Activated T-cell treated with anti-CD3 and anti-CD28 coated beads, Interleukin-2, amount 50 U/mL, for 72 hours (primary cell): ENCODE measurements around the gene SSTR3. TPM values are rescaled to one million over a fixed set of nuclear protein-coding genes. Genes with fewer than 3 reads are reported as not detected.

ENCODE experiments used
- ATAC-seq, 2 donors: fragments of 150-1000 bp; cut with Tn5 transposase; replicated peaks in 1 of 2; 2 replicates each; pipeline ENCODE4 v1.10.0; 2021; ENCODE audit warnings: moderate library complexity in 2 of 2, mild to moderate bottlenecking in 1 of 2
- DNase-seq, 2 donors: peaks; one replicate each; pipeline ENCODE4 v3.0.0; 2021 to 2022; ENCODE audit warnings: mixed read lengths in 1 of 2
- H3K27ac Mint-ChIP-seq: one replicate; pipeline ENCODE4 v1.8.0; 2022; ENCODE audit warnings: mild to moderate bottlenecking, moderate library complexity, mixed read lengths
- H3K27me3 Mint-ChIP-seq: one replicate; pipeline ENCODE4 v1.8.0; 2022; ENCODE audit warnings: low read depth, mixed read lengths
- H3K36me3 Mint-ChIP-seq, 2 donors: one replicate each; pipeline ENCODE4 v1.8.0; 2022; ENCODE audit warnings: mixed read lengths in 2 of 2, mild to moderate bottlenecking in 1 of 2; ENCODE audit not compliant: insufficient read depth in 2 of 2
- H3K4me1 Mint-ChIP-seq: one replicate; pipeline ENCODE4 v1.8.0; 2022; ENCODE audit warnings: low read depth, mixed read lengths
- H3K4me3 Mint-ChIP-seq, 2 donors: one replicate each; pipeline ENCODE4 v1.8.0; 2022; ENCODE audit warnings: mild to moderate bottlenecking in 2 of 2, mixed read lengths in 2 of 2, moderate library complexity in 2 of 2
- H3K9me3 Mint-ChIP-seq, 2 donors: one replicate each; pipeline ENCODE4 v1.8.0; 2022; ENCODE audit warnings: mixed read lengths in 2 of 2
- total RNA-seq, 2 donors: library from RNA; stranded (reverse); gene quantifications; one replicate each; pipeline ENCODE4 v1.2.3, GENCODE V29; 2022

Gene SSTR3
- 10 to 100 TPM in 1 of 2 donors, 1 to 10 TPM in 1; 10.0 to 14.6 TPM for total RNA-seq

DNA sequence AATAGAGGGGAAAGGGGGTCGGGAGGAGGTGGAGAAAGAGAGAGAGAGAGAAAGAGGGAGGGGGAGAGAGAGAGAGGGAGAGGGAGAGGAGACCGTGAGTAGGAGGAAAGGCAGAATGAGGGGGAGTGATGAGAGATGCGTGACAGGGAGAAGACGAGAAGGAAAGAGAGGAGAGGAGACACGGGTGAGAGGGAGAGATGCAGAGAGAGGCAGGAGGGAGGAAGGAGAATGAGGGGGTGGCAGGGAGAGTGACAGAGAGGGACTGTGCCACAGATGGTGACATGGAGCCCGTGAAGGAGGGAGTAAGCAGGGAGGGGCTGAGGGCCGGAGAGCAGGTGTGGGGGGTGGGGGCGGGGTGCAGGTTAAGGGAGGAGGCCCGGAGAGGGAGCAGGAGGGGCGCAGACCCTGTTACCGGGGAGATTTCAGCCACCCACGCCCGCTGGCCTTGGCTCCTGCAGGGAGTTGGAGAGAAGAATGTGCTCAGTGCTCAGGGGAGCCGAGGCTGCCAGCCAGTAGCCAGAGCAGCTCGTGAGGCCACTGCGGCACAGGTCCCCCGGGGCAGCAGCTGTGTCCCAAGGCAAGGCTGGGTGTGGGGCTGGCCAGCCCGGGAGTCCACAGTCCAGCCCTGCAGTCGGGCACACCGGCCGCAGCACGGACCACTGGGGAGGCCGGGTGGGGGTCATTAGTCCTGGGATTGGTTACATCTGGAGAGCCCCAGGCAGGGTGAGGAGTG lies at the start of gene SSTR3:
SSTR3 (minus strand) TSS at position 304 of the 733 bp plus-strand sequence. CDS start 4,674 bp downstream, outside the sequence.
- DNase-seq (peak in 1 of 2 donors; percentile 3), ATAC-seq (peak in 1 of 2 donors; percentile 24)
- peaks cover 61% of the 10 kb centered on the region for H3K4me1 Mint-ChIP-seq
- no peaks in the 10 kb centered on the region for H3K27me3 Mint-ChIP-seq
- peak within 1 kb of the TSS in 1 of 2 donors; percentile 53 for H3K4me3 Mint-ChIP-seq
- H3K27ac Mint-ChIP-seq: no peak within 1 kb of the TSS
- H3K9me3 Mint-ChIP-seq: no peaks in the 10 kb centered on the region
- peaks cover 0 to 1% of the 10 kb centered on the region in 2 donors for H3K36me3 Mint-ChIP-seq

DNA sequence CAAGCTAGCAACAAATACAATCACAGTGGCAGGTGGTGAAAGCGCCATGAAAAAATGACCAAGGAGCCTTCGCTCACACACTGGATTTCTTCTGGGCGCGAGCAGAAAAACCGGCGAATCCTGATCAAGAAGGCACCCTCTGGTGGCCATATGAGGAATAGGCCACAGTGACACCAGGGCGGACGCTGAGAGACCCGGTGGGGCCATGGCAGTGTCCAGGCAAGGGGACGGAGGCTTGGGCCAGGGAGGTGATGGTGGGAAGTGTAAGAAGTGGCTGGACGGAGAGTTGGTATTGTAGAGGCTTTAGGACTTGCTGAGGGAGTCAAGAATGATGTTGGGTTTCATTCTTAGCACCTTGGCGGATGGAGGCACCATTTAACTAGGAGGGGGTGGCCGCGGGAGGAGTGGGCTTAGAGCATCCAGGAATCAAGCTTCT lies 48.6 kb upstream of the SSTR3 start:
- Mint-ChIP-seq H3K9me3 (peaks cover 0 to 4% of the 10 kb centered on the region in 2 donors), H3K4me3 (peak overlapping the region; percentile 4 to 49)

DNA sequence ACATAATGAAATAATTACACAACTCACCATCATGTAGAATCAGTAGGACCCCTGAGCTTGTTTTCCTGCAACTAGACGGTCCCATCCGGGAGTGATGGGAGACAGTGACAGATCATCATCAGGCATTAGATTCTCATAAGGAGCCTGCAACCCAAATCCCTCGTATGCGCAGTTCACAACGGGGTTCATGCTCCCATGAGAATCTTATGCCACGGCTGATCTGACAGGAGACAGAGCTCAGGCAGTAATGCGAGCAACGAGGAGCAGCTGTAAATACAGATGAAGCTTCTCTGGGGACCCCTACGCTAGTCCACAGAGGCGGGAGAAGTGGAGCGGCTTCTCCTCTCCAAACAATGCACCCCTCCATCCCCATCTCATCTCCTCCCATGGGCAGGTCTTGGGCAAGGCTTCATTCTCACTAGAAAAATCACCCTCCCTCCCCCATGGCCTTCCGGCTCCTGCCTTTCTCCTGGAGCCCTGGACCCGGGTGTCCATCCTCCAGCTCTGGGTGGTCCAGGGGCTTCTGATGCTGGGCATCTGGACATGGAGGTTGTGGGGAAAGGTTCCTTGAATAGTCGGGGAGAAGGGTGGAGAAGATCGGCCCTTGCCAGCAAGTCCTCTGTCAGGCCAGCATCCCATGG lies 48.0 kb upstream of the SSTR3 start:
- H3K9me3 Mint-ChIP-seq: peaks cover 0 to 4% of the 10 kb centered on the region in 2 donors
- H3K27me3 Mint-ChIP-seq: no peaks in the 10 kb centered on the region
- peaks cover 41% of the 10 kb centered on the region for H3K4me1 Mint-ChIP-seq
- ATAC-seq: peak in 1 of 2 donors; percentile 10
- H3K27ac Mint-ChIP-seq: no peak overlapping the region
- DNase-seq: no peak
- H3K4me3 Mint-ChIP-seq: peak overlapping the region; percentile 4 to 49
- H3K36me3 Mint-ChIP-seq: peaks cover 0 to 5% of the 10 kb centered on the region in 2 donors

More for the DNA sequence above, 48.6 kb upstream of the SSTR3 start:
- peak; percentile 66 to 78 for DNase-seq
- peaks cover 0 to 5% of the 10 kb centered on the region in 2 donors for H3K36me3 Mint-ChIP-seq
- peak; percentile 74 to 87 for ATAC-seq
- no peaks in the 10 kb centered on the region for H3K27me3 Mint-ChIP-seq
- H3K27ac Mint-ChIP-seq: no peak overlapping the region
- peaks cover 34% of the 10 kb centered on the region for H3K4me1 Mint-ChIP-seq

DNA sequence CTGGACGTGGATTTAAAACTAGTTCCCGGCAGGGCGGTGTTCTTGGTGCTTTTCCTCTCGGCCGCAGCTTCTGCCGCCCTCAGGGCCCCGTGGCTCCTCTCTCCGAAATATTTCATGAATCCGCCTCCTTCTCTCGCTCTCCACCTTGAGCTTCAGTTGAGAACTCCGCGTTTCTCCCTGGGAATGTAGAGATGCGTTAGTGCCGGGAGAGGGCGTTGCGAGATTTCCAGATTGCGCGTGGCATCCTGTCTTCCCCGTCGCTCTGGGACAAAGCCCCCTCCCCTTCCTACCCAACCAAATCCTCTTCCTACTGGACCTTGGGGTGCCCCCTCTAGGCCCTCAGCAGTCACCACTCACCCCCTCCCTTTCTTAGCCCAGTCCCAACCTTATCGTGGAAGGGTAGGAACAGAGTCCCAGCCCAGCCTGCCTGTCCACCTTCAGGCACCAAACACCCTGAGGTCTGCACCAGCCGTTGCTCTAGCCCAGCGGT lies 47.3 kb upstream of the SSTR3 start:
- Mint-ChIP-seq H3K36me3 (peaks cover 0 to 5% of the 10 kb centered on the region in 2 donors), H3K4me3 (peak overlapping the region; percentile 40 to 57), H3K27ac (peak overlapping the region; percentile 58), H3K9me3 (peaks cover 0 to 2% of the 10 kb centered on the region in 2 donors), H3K27me3 (no peaks in the 10 kb centered on the region), H3K4me1 (peaks cover 48% of the 10 kb centered on the region)
- ATAC-seq: peak in 1 of 2 donors; percentile 34
- no peak for DNase-seq

DNA sequence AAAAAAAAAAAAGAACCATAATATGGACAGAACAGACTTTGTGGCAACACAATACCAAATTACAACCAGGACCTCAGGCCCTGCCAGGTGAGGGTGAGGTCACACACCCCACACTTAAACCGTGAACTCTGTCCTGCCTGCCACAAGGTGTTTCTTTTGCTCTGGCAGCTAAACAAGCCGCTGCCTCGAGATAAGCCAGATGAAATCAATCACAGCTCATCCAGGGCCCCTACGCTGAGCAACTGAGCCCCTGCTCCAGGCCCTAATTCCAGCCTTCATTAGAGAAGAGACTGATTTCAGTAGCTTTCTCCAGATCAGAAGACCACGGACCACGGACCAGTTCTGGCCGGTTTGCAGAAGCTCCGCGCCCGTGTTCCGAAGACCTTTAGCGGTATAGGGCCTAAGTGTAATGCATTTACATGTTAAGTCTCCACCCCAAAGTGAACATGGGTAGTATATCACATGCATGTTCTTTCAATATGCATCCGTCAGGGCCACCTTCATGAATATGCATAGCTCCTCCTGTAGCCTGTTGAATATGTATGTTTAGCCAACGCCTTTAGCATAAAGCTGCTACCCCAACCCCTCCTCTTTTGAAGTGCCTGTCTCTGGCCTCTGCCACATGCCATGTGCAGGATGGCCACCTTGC lies 46.6 kb upstream of the SSTR3 start:
- H3K4me1 Mint-ChIP-seq: peaks cover 52% of the 10 kb centered on the region
- H3K36me3 Mint-ChIP-seq: peaks cover 0 to 3% of the 10 kb centered on the region in 2 donors
- H3K27me3 Mint-ChIP-seq: no peaks in the 10 kb centered on the region

DNA sequence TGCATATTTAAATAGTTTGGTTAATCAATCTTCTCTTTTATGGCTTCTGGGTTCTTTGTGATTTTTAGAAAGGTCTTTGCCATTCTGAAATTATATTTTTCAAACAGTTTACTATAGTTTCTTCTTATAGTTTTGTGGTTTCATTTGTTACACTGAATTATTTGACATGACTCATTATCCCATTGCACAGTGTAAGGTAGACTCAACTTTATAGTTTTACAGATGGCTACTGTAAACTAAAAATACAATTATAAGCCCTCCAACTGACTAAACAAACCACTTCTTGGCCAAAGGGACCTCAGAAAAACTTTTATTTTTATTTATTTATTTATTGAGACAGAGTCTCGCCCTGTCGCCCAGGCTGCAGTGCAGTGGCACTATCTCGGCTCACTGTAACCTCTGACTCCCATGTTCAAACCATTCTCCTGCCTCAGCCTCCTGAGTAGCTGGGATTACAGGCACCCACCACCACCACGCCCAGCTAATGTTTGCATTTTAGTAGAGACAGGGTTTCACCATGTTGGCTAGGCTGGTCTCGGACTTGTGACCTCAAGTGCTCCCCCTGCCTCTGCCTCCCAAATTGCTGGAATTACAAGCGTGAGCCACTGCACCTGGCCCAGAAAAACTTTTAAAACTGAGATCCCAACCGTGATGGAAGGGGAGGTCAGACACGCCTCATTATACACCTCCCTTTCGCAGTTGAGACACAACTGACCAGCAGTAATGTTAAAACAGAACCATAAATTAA lies 45.9 kb upstream of the SSTR3 start:
- no peak overlapping the region for H3K4me3 Mint-ChIP-seq
- DNase-seq (no peak), ATAC-seq (no peak)
- peaks cover 52% of the 10 kb centered on the region for H3K4me1 Mint-ChIP-seq
- H3K9me3 Mint-ChIP-seq: no peaks in the 10 kb centered on the region
- no peaks in the 10 kb centered on the region for H3K27me3 Mint-ChIP-seq
- H3K36me3 Mint-ChIP-seq: peaks cover 0 to 2% of the 10 kb centered on the region in 2 donors
- no peak overlapping the region for H3K27ac Mint-ChIP-seq

More for the DNA sequence above, 46.6 kb upstream of the SSTR3 start:
- DNase-seq (no peak), ATAC-seq (no peak)
- no peaks in the 10 kb centered on the region for H3K9me3 Mint-ChIP-seq
- no peak overlapping the region for H3K27ac Mint-ChIP-seq
- no peak overlapping the region for H3K4me3 Mint-ChIP-seq

DNA sequence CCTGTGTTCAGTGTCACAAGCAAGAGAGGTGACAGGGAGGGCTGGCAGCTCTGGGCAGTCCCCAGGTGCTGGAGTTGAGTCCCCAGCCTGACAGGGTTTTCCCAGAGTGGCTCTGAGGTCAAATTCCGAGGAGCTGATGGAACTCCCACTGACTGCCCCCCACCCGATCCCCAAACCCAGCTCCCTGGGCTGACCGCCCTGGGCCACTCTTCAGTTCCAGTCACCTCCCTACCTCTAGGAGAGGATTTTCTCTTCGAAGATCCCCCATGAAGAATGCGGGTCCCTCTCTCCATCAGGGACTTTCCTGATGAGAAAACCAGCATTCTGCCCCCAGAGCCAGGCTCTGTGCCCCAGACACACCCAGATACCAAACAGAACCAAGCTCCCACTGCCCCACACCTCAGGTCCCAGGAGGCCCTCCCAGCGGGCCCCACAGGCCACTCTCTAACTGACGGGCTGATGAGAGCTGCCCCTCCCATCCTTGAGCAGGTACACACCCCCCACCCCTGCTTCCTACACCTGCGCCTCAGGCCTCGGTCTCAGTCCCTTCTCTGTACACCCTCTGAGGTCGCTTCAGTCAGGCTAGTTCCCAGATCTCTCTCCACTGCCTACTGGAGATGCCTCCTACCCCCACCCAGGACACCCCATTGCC lies 43.9 kb upstream of the SSTR3 start:
- Mint-ChIP-seq H3K4me1 (peaks cover 46% of the 10 kb centered on the region), H3K4me3 (peak overlapping the region in 1 of 2 donors; percentile 18), H3K27ac (no peak overlapping the region), H3K36me3 (no peaks in the 10 kb centered on the region), H3K27me3 (no peaks in the 10 kb centered on the region), H3K9me3 (no peaks in the 10 kb centered on the region)
- no peak for DNase-seq
- no peak for ATAC-seq

DNA sequence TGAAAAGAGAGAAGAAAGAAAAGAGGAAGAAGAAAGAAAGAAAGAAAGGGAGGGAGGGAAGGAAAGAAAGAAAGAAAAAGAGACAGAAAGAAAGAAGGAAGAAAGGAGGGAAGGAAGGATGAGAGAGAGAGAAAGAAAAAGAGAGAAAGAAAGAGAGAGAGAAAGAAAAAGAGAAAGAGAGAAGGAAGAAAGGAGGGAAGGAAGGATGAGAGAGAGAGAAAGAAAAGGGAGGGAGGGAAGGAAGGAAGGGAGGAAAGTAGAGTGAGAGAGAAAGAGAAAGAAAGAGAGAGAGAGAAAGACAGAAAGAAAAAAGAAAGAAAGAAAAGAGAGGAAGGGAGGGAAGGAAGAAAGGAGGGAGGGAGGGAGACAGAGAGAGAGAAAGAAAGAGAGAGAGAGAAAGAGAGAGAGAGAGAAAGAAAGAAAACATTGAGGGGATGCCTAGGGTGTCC lies 43.3 kb upstream of the SSTR3 start:
- Mint-ChIP-seq H3K27ac (peak overlapping the region; percentile 88), H3K27me3 (no peaks in the 10 kb centered on the region), H3K4me3 (peak overlapping the region in 1 of 2 donors; percentile 26), H3K4me1 (peaks cover 40% of the 10 kb centered on the region), H3K36me3 (no peaks in the 10 kb centered on the region), H3K9me3 (no peaks in the 10 kb centered on the region)
- DNase-seq: no peak
- no peak for ATAC-seq

DNA sequence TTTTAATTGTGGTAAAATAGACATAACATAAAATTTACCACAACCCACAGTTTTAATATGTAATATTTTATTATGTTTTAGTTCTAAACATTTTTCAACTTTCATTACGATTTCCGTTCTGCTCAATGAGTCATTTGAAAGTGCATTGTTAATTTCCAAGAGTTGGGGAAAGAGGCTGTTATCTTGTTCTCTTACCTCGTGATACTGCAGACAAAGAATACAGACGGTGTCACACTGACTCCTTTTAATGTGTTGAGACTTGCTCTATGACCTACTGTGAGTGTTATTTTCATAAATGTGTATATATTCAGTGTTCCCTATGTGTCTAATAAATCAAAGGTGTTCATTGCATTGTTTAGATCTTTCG lies 42.6 kb upstream of the SSTR3 start:
- ATAC-seq (peak in 1 of 2 donors; percentile 43), DNase-seq (no peak)
- Mint-ChIP-seq H3K4me1 (peaks cover 35% of the 10 kb centered on the region), H3K36me3 (no peaks in the 10 kb centered on the region), H3K4me3 (no peak overlapping the region), H3K27me3 (no peaks in the 10 kb centered on the region), H3K9me3 (no peaks in the 10 kb centered on the region), H3K27ac (no peak overlapping the region)

DNA sequence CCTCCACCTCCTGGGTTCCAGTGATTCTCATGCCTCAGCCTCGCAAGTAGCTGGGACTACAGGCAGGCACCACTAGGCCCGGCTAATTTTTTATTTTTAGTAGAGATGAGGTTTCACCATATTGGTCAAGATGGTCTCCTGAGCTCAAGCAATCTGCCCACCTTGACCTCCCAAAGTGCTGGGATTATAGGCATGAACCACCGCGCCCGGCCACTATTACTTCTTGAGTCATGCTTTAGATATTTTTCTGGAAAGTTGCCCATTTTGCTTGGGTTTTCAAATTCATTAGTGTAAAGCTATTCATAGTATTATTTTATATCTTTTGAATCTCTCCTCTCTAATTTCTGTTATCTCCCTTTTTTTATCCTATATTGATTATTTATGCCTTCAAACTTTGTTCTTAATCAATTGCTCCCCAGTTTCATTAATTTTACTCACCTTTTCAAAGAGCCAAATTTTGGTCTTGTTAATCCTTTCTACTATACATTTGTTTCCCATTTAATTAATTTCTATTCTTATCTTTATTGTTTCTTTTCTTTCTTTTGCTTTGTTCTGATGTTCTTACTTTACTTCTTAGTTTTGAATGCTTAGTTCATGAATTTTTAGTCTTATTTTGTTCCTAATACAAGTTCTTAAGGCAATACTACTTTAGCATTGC lies 42.1 kb upstream of the SSTR3 start:
- Mint-ChIP-seq H3K4me1 (peaks cover 30% of the 10 kb centered on the region), H3K36me3 (no peaks in the 10 kb centered on the region), H3K9me3 (no peaks in the 10 kb centered on the region), H3K27me3 (no peaks in the 10 kb centered on the region), H3K27ac (no peak overlapping the region), H3K4me3 (no peak overlapping the region)
- ATAC-seq (no peak), DNase-seq (no peak)

DNA sequence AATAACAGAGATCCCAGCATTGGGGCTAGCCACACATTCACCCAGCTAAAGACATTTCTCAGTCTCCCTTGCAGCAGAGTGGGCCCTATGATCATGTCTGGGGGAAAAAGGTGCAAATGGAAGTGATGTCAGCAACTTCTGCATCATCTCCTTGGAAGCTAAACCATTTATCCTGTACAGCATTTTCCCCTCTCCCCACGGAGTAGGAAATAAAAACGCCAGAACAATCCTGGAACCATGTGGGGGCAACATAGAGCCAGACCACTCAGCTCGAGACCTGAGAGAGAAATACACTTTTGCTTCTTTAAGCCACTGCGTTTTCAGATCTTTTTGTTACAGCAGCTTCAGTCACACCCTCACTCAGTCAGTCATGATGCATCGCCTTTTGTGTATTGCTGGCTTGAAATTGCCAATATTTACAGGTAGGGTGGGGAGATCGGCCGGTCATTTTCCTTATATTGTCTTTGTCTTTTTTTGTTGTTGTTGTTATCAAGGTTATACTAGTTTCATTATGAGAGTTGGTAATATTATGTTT lies 40.9 kb upstream of the SSTR3 start:
- H3K27me3 Mint-ChIP-seq: no peaks in the 10 kb centered on the region
- ATAC-seq (no peak), DNase-seq (no peak)
- no peak overlapping the region for H3K4me3 Mint-ChIP-seq
- no peaks in the 10 kb centered on the region for H3K9me3 Mint-ChIP-seq
- H3K36me3 Mint-ChIP-seq: no peaks in the 10 kb centered on the region
- H3K4me1 Mint-ChIP-seq: peaks cover 32% of the 10 kb centered on the region
- H3K27ac Mint-ChIP-seq: no peak overlapping the region
